Activated CD4-positive, alpha-beta T cell treated with anti-CD3 and anti-CD28 coated beads for 36 hours (primary cell): ENCODE measurements around the gene ZNF865. TPM values are rescaled to one million over a fixed set of nuclear protein-coding genes. Genes with fewer than 3 reads are reported as not detected.
A peak's percentile ranks its signal among the peaks of the same experiment; 100 is the strongest.

ENCODE experiments used
- ATAC-seq: fragments of 200-7000 bp; cut with Tn5 transposase; one replicate; pipeline ENCODE4 v1.10.0; 2021; ENCODE audit warnings: mild to moderate bottlenecking, moderate library complexity
- CTCF ChIA-PET: fragments of 350-600 bp; sonication (Branson Sonifier 250); formaldehyde crosslinking; loops from one replicate; lab custom pipeline; 2021; ENCODE audit warnings: antibody characterized with exemption; lab: Charles Lee
- POLR2A ChIA-PET: fragments of 350-600 bp; sonication (Branson Sonifier 250); formaldehyde crosslinking; loops from one replicate; lab custom pipeline; 2021; ENCODE audit warnings: antibody characterized with exemption, inconsistent platforms; lab: Charles Lee
- DNase-seq: peaks from one replicate; pipeline ENCODE4 v3.0.0-alpha.2; 2020
- H3K27ac Mint-ChIP-seq: one replicate; pipeline ENCODE4 v1.8.0; 2021; ENCODE audit warnings: mixed read lengths
- H3K27me3 Mint-ChIP-seq: one replicate; pipeline ENCODE4 v1.8.0; 2021; ENCODE audit warnings: mixed read lengths
- H3K36me3 Mint-ChIP-seq: one replicate; pipeline ENCODE4 v1.8.0; 2021; ENCODE audit warnings: low read depth, mixed read lengths
- H3K4me1 Mint-ChIP-seq: one replicate; pipeline ENCODE4 v1.8.0; 2021; ENCODE audit warnings: mixed read lengths
- H3K4me3 Mint-ChIP-seq: one replicate; pipeline ENCODE4 v1.8.0; 2021; ENCODE audit warnings: mild to moderate bottlenecking, moderate library complexity, mixed read lengths
- H3K9me3 Mint-ChIP-seq: one replicate; pipeline ENCODE4 v1.8.0; 2021; ENCODE audit warnings: low read depth, mixed read lengths
- intact Hi-C, 2 experiments: fragments of 100-400 bp; cut with DNase I in 1 of 2; cut with micrococcal nuclease in 1 of 2; formaldehyde crosslinking; loops; one replicate each; pipeline versions ENCODE4 v1.14.2 to v1.15.1; 2022 to 2024; cut with DNase I, micrococcal nuclease
- total RNA-seq, 2 experiments: library from RNA; stranded (reverse); gene quantifications; one replicate each; pipeline ENCODE4 v1.2.3, GENCODE V29; 2021

ZNF865 gene
- total RNA-seq, 2 experiments from 2014 or later, result 11.4 to 12.1 TPM

GRCh38 chr19:55588738-55589137, 16.7 kb upstream of the ZNF865 start:
- Mint-ChIP-seq H3K27me3 (no peaks in the 10 kb centered on the region), H3K27ac (no peak overlapping the region), H3K4me3 (no peak overlapping the region), H3K36me3 (peaks cover 10% of the 10 kb centered on the region), H3K9me3 (no peaks in the 10 kb centered on the region), H3K4me1 (peaks cover 19% of the 10 kb centered on the region)
- CTCF ChIA-PET, result interaction anchor here (1.7 kb wide), 1 partner anchor 18 kb away, joined by 6 read pairs; no protein-coding TSS in a partner anchor
- POLR2A ChIA-PET, result no interaction called here
- DNase-seq (no peak), ATAC-seq (no peak)
- intact Hi-C loops, result loop anchor here in 1 of 2 experiments (5.0 kb wide), 1 partner anchor 724 kb away; the partner anchor contains the start of gene ZSCAN5A

GRCh38 chr19:55590109-55590508, 15.3 kb upstream of the ZNF865 start:
- DNase-seq (no peak), ATAC-seq (no peak)
- intact Hi-C loops, result no loop called here
- no peak overlapping the region for H3K4me3 Mint-ChIP-seq
- no peak overlapping the region for H3K27ac Mint-ChIP-seq
- H3K27me3 Mint-ChIP-seq, result no peaks in the 10 kb centered on the region
- CTCF ChIA-PET, result interaction anchor here (1.7 kb wide), 1 partner anchor 16 kb away, joined by 6 read pairs; no protein-coding TSS in a partner anchor
- peaks cover 18% of the 10 kb centered on the region for H3K36me3 Mint-ChIP-seq
- no peaks in the 10 kb centered on the region for H3K9me3 Mint-ChIP-seq
- peaks cover 19% of the 10 kb centered on the region for H3K4me1 Mint-ChIP-seq
- POLR2A ChIA-PET, result no interaction called here

DNA sequence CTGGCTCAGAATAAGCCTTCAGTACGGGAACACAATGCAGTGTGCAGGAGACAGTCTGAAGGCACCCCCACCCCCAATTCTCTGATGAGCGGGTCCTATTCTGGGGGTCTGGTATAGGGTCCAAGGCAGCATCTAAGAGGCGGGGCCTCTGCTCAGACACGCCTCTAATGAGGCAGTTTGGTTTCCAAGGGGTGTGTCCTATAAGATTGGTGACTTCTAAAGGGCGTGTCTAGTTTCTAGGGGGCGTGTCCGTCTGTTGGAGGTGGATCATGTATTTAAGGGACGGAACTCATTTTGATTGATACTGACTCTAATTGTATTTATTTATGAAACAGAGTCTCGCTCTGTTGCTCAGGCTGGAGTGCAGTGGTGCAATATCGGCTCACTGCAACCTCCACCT, 14.8 kb upstream of the ZNF865 start:
- Mint-ChIP-seq H3K27ac (no peak overlapping the region), H3K36me3 (peaks cover 23% of the 10 kb centered on the region), H3K27me3 (no peaks in the 10 kb centered on the region), H3K4me3 (no peak overlapping the region), H3K9me3 (no peaks in the 10 kb centered on the region), H3K4me1 (peaks cover 14% of the 10 kb centered on the region)
- POLR2A ChIA-PET, result no interaction called here
- intact Hi-C loops, result no loop called here
- CTCF ChIA-PET, result no interaction called here
- DNase-seq (peak; percentile 44), ATAC-seq (no peak)

GRCh38 chr19:55591555-55591954, 13.9 kb upstream of the ZNF865 start:
- Mint-ChIP-seq H3K4me1 (peaks cover 8% of the 10 kb centered on the region), H3K36me3 (peaks cover 31% of the 10 kb centered on the region), H3K27ac (no peak overlapping the region), H3K9me3 (no peaks in the 10 kb centered on the region), H3K27me3 (no peaks in the 10 kb centered on the region), H3K4me3 (no peak overlapping the region)
- intact Hi-C loops, result no loop called here
- CTCF ChIA-PET, result no interaction called here
- ATAC-seq (no peak), DNase-seq (no peak)
- POLR2A ChIA-PET, result no interaction called here

DNA sequence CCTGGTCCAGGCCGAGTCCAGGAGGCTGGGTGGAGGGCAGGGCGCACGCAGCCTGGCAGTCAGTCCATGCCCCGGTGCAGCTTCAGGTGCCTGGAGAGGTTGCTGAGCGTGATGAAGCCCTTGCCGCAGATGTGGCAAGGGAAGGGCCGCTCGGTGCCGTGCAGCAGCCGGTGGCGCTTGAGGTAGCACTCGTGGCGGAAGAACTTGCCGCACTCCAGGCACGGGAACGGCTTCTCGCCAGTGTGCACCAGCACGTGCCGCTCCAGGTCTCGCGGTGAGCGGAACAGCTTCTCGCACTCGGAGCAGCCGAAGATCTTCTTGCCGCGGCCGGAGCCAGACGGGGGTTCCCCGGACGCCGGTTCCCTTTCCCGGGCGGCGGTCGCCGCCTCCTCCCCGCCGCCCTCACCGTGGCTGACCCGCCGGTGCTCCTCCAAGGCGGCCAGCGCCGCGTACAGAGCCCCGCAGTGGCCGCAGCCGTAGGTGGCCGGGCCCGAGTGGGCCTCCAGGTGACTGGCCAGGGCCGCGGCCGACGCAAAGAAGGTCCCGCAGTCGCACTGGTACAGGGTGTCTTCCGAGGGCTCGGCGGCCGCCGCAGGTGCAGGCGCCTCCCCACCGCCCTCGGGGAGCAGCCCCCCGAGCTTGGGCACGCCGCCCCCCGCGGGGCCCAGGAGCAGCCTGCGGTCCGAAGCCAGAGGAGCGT, 12.9 kb upstream of the ZNF865 start:
- no peak overlapping the region for H3K4me3 Mint-ChIP-seq

DNA sequence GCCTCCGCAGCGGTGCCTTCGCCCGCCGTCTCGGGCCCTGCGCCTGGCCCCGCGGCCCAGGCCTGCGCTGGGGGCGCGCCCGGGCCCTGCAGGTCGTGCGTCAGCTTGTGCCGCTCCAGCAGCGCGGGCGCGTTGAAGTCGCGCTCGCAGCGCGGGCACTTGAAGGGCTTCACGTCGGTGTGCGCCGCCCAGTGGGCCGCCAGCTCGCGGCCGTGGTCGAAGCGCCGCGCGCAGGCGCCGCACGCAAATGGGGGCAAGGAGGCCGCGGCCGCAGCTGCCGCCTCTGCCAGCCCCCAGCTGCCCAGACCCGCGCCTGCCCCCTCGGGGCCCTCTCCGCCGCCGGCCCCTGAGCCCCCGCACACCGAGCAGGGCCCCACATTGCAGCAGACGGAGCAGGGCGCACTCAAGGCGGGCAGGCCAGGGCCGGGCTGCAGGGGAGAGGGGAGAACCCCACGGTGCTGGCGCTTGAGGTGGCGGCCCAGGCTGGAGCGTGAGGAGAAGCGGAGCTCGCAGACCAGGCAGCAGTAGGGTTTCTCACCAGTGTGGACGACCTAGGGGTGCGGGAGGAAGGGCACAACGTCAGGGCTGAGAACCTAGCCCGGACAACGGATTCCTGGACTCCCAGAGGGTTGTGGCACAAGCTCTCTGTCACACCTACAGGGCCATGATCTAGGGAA, 12.2 kb upstream of the ZNF865 start:
- H3K4me3 Mint-ChIP-seq, result no peak overlapping the region
- intact Hi-C loops, result no loop called here
- no peak overlapping the region for H3K27ac Mint-ChIP-seq
- peaks cover 6% of the 10 kb centered on the region for H3K4me1 Mint-ChIP-seq
- ChIA-PET CTCF (interaction anchor here (0.9 kb wide), 1 partner anchor 28 kb away, joined by 3 read pairs; no protein-coding TSS in a partner anchor), POLR2A (no interaction called here)
- peaks cover 40% of the 10 kb centered on the region for H3K36me3 Mint-ChIP-seq
- H3K27me3 Mint-ChIP-seq, result no peaks in the 10 kb centered on the region
- DNase-seq (no peak), ATAC-seq (no peak)
- H3K9me3 Mint-ChIP-seq, result no peaks in the 10 kb centered on the region

More for the DNA sequence above, 12.9 kb upstream of the ZNF865 start:
- Mint-ChIP-seq H3K9me3 (no peaks in the 10 kb centered on the region), H3K4me1 (peaks cover 6% of the 10 kb centered on the region), H3K27ac (no peak overlapping the region), H3K27me3 (no peaks in the 10 kb centered on the region), H3K36me3 (peaks cover 37% of the 10 kb centered on the region)
- no peak for DNase-seq
- intact Hi-C loops, result no loop called here
- ChIA-PET POLR2A (no interaction called here), CTCF (no interaction called here)
- no peak for ATAC-seq

- Mint-ChIP-seq H3K9me3 (no peaks in the 10 kb centered on the region), H3K27me3 (no peaks in the 10 kb centered on the region), H3K4me1 (peaks cover 12% of the 10 kb centered on the region), H3K27ac (no peak overlapping the region), H3K36me3 (peaks cover 44% of the 10 kb centered on the region), H3K4me3 (no peak overlapping the region)
- ChIA-PET CTCF (interaction anchor here (0.6 to 1.6 kb wide), 2 partner anchors 11 to 35 kb away, joined by 3 to 4 read pairs; no protein-coding TSS in a partner anchor), POLR2A (no interaction called here)
- DNase-seq (no peak), ATAC-seq (no peak)
- intact Hi-C loops, result no loop called here
These were observed 10.4 kb upstream of the ZNF865 start for GRCh38 chr19:55594996-55595545.

DNA sequence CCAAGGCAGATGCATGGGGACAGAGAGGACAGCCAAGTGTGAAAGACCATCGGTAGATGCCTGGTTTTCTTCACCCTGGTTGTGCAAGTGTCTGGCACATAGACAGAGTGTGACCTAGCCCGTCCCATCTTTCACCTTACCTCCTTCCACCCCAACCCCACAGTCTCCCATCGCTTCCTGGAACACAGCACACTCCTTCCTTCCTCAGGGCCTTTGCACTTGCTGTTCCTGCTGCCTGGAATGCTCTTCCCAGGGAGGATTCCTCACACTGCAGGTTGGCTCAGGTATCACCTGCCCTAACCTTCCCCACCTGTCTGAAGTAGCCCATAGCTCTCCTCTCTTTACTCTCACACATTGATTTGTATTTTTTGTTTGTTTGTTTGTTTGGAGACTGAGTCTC, 9.1 kb upstream of the ZNF865 start:
- ChIA-PET CTCF (interaction anchor here (1.6 kb wide), 1 partner anchor 10 kb away, joined by 4 read pairs; no protein-coding TSS in a partner anchor), POLR2A (no interaction called here)
- ATAC-seq (no peak), DNase-seq (no peak)
- no peak overlapping the region for H3K4me3 Mint-ChIP-seq
- H3K27ac Mint-ChIP-seq, result peak overlapping the region; percentile 10
- intact Hi-C loops, result no loop called here
- peaks cover 43% of the 10 kb centered on the region for H3K36me3 Mint-ChIP-seq
- H3K9me3 Mint-ChIP-seq, result no peaks in the 10 kb centered on the region
- H3K4me1 Mint-ChIP-seq, result peaks cover 16% of the 10 kb centered on the region
- H3K27me3 Mint-ChIP-seq, result no peaks in the 10 kb centered on the region

DNA sequence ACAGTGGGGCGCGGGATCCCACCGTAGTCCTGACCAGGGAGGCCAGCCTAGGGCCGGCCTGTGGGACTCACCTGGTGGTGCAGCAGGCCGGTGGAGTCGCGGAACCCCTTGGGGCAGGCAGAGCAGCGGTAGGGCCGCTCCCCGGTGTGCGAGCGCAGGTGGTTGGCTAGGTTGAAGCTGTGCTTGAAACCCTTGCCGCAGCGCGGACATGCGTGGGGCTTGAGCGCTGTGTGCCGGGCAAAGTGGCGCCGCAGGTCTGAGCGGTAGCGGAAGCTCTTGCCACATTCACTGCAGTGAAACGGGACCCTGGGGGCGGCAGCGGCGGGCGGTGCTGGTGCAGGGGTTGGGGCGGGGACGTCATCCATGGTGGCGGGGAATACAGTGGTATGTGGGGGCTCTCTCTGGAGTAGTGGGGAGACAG, 7.9 kb upstream of the ZNF865 start:
- H3K27me3 Mint-ChIP-seq, result no peaks in the 10 kb centered on the region
- POLR2A ChIA-PET, result no interaction called here
- peaks cover 40% of the 10 kb centered on the region for H3K36me3 Mint-ChIP-seq
- CTCF ChIA-PET, result interaction anchor here (1.4 kb wide), 1 partner anchor 9 kb away, joined by 3 read pairs; no protein-coding TSS in a partner anchor
- intact Hi-C loops, result no loop called here
- H3K4me3 Mint-ChIP-seq, result no peak overlapping the region
- no peak for DNase-seq
- no peak overlapping the region for H3K27ac Mint-ChIP-seq
- ATAC-seq, result no peak
- no peaks in the 10 kb centered on the region for H3K9me3 Mint-ChIP-seq
- peaks cover 23% of the 10 kb centered on the region for H3K4me1 Mint-ChIP-seq

- ChIA-PET CTCF (interaction anchor here (1.4 kb wide), 1 partner anchor 8 kb away, joined by 3 read pairs; no protein-coding TSS in a partner anchor), POLR2A (no interaction called here)
- H3K27ac Mint-ChIP-seq, result peak overlapping the region; percentile 8
- ATAC-seq (no peak), DNase-seq (no peak)
- peaks cover 41% of the 10 kb centered on the region for H3K36me3 Mint-ChIP-seq
- intact Hi-C loops, result loop anchor here (2.0 kb wide), 4 partner anchors 17 to 1731 kb away; partner anchors contain the start of genes MYADM (in 1 of the 2) and ZNF579 (in 1 of the 2)
- H3K9me3 Mint-ChIP-seq, result no peaks in the 10 kb centered on the region
- H3K4me3 Mint-ChIP-seq, result no peak overlapping the region
- peaks cover 23% of the 10 kb centered on the region for H3K4me1 Mint-ChIP-seq
- H3K27me3 Mint-ChIP-seq, result no peaks in the 10 kb centered on the region
These were observed 7.4 kb upstream of the ZNF865 start for GRCh38 chr19:55598034-55598433.
